Measurements from ENCODE around the gene PDCL3. TPM values are rescaled to one million over a fixed set of nuclear protein-coding genes. Genes with fewer than 3 reads are reported as not detected.

Gene PDCL3
- total and polyA plus RNA-seq, 8 donors = 7.2 to 32.2 (median 21.3) TPM; not detected in 1

DNA sequence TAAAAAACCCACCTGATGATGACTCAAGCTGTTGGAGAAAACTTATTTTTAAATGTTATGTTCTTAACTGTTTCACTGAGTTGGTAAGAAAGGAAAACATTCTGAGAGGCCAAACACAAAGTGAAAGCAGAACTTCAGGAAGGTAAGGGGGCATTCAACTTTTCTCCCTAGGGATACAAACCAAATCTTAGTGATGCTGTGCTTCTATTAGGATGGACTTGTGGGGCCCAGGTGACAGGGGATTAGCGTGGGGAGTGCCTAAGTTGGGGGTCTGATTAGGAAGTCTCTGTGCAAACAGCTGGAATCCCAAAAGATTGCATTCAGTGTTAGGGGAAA lies 18.5 kb downstream of the PDCL3 start:
- peaks cover 0 to 17% (median 11%) of the 10 kb centered on the region in 4 donors for H3K36me3 ChIP-seq
- DNase-seq = no peak
- no peaks in the 10 kb centered on the region for H3K4me1 ChIP-seq
- WGBS, 5 donors = 60 to 91% (median 80%) methylated on average over 1 of the region's 1 CpG
- no peaks in the 10 kb centered on the region for H3K27me3 ChIP-seq
- no peaks in the 10 kb centered on the region for H3K9me3 ChIP-seq
- peak overlapping the region; percentile 1 to 68 (median 58) for H3K27ac ChIP-seq
- TF ChIP-seq POLR2AphosphoS5 (IDR thresholded peaks at IDR 0.05) = no peak
- no peak for TF ChIP-seq EP300 (IDR thresholded peaks at IDR 0.05)
- intact Hi-C loops (cut with DNase I; ENCODE audit: low total_unique reads) = no loop called here
- H3K4me3 ChIP-seq = no peak overlapping the region

DNA sequence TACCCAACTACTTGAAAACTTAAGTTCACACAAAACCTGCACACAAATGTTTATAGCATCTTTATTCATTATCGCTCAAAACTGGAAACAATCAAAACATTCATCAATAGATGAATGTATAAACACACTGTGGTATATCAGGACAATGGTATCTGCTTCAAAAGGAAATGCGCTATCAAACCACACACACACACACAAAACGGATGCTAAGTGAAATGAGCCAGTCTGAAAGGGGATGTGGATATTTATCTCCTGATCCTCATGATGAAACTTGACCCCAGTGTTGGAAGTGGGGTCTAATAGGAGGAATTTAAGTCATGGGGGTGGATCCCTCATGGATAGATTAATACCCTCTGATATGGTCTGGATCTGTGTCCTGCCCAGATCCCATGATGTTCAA lies 22.0 kb downstream of the PDCL3 start:
- no peaks in the 10 kb centered on the region for H3K27me3 ChIP-seq
- WGBS, 5 donors = 41 to 69% (median 64%) methylated on average over 3 of the region's 3 CpGs
- intact Hi-C loops (cut with DNase I; ENCODE audit: low total_unique reads) = no loop called here
- TF ChIP-seq, protein P1, sequence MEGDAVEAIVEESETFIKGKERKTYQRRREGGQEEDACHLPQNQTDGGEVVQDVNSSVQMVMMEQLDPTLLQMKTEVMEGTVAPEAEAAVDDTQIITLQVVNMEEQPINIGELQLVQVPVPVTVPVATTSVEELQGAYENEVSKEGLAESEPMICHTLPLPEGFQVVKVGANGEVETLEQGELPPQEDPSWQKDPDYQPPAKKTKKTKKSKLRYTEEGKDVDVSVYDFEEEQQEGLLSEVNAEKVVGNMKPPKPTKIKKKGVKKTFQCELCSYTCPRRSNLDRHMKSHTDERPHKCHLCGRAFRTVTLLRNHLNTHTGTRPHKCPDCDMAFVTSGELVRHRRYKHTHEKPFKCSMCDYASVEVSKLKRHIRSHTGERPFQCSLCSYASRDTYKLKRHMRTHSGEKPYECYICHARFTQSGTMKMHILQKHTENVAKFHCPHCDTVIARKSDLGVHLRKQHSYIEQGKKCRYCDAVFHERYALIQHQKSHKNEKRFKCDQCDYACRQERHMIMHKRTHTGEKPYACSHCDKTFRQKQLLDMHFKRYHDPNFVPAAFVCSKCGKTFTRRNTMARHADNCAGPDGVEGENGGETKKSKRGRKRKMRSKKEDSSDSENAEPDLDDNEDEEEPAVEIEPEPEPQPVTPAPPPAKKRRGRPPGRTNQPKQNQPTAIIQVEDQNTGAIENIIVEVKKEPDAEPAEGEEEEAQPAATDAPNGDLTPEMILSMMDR (IDR thresholded peaks at IDR 0.05) = no peak
- no peak for TF ChIP-seq POLR2AphosphoS5 (IDR thresholded peaks at IDR 0.05)
- no peak for TF ChIP-seq POLR2A (IDR thresholded peaks at IDR 0.05)
- H3K4me1 ChIP-seq = no peaks in the 10 kb centered on the region
- H3K27ac ChIP-seq = no peak overlapping the region
- H3K36me3 ChIP-seq = no peaks in the 10 kb centered on the region
- H3K4me3 ChIP-seq = no peak overlapping the region
- no peaks in the 10 kb centered on the region for H3K9me3 ChIP-seq
- DNase-seq = no peak

DNA sequence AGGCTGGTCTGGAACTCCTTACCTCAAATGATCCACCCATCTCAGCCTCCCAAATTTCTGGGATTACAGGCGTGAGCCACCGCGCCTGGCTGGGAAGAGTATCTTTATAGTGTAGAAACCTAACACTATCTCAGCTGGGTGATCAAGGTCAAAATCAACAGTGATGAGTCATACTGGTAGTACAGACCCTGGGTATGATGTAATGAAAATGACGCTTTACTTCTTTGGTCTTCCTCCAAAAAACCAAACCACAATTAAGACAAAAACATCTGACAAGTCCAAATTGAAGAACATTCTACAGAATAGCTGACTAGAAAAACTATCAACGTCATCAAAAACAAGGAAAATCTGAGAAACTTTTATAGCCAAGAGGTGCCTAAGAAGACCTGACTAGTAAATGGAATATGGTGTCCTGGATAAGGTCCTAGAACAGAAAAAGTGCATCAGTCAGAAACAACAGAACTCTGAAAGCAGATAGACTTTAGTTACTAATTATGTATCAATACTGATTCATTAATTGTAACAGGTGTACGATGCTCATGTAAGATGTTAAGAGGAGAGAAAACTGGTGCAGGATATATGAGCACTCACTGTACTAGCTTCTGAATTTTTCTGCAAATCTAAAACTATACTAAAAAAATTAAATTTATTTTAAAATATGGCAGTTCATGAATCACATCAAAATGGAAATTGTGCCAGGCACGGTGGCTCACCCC lies 25.4 kb downstream of the PDCL3 start:
- WGBS, 5 donors = 66 to 84% (median 72%) methylated on average over 7 of the region's 7 CpGs
- DNase-seq = no peak
- no peaks in the 10 kb centered on the region for H3K36me3 ChIP-seq
- no peak overlapping the region for H3K27ac ChIP-seq
- no peak overlapping the region for H3K4me3 ChIP-seq
- intact Hi-C loops (cut with DNase I; ENCODE audit: low total_unique reads) = no loop called here
- no peaks in the 10 kb centered on the region for H3K27me3 ChIP-seq
- H3K4me1 ChIP-seq = no peaks in the 10 kb centered on the region
- H3K9me3 ChIP-seq = no peaks in the 10 kb centered on the region
- no peak for TF ChIP-seq EP300 (IDR thresholded peaks at IDR 0.05)

DNA sequence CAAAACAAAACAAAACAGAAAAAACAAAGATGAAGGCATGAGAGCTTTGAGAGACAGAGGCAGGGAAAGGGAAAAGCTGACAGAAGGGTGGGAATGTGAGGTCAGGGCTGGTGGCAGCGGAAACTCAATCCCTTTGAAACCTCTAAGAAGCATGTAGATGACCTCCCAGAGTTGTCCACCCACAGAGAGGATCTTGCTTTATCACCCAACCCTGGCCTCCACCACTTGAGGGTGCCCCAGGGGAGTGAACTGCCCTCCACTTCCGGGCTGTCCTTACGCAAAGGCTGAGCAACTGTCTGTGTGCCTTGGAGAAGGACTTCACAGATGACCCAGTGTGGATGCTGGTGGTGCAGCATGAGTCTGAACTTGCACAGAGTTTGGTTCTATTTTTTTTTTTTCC lies 26.7 kb downstream of the PDCL3 start:
- 41 to 80% (median 71%) methylated on average over 3 of the region's 3 CpGs for WGBS, 5 donors
- H3K27ac ChIP-seq = no peak overlapping the region
- H3K36me3 ChIP-seq = no peaks in the 10 kb centered on the region
- H3K27me3 ChIP-seq = no peaks in the 10 kb centered on the region
- H3K4me1 ChIP-seq = no peaks in the 10 kb centered on the region
- DNase-seq = no peak
- H3K9me3 ChIP-seq = no peaks in the 10 kb centered on the region
- no peak overlapping the region for H3K4me3 ChIP-seq
- intact Hi-C loops (cut with DNase I; ENCODE audit: low total_unique reads) = no loop called here
- no peak for TF ChIP-seq EP300 (IDR thresholded peaks at IDR 0.05)
- TF ChIP-seq POLR2AphosphoS5 (IDR thresholded peaks at IDR 0.05) = no peak
- no peak for TF ChIP-seq POLR2A (IDR thresholded peaks at IDR 0.05)
- TF ChIP-seq, protein P1 (IDR thresholded peaks at IDR 0.05) = no peak

DNA sequence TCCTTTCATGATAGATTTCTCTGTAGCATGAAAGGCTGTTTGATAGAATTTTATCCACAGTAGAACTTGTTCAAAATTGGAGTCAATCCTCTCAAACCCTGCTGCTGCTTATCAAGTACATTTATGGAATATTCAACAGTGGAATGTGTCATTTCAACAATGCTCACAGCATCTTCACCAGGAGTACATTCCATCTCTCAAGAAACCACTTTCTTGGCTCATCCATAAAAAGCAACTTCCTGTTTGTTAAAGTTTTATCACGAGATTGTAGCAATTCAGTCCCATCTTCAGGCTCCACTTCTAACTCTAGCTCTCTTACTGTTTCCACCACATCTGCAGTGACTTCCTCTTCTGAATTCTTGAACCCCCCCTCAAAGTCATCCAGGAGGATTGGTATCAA lies 29.4 kb downstream of the PDCL3 start:
- intact Hi-C loops (cut with DNase I; ENCODE audit: low total_unique reads) = no loop called here
- TF ChIP-seq POLR2A (IDR thresholded peaks at IDR 0.05) = no peak
- no peak for TF ChIP-seq POLR2AphosphoS5 (IDR thresholded peaks at IDR 0.05)
- TF ChIP-seq, protein P1 (IDR thresholded peaks at IDR 0.05) = no peak
- no peak for TF ChIP-seq EP300 (IDR thresholded peaks at IDR 0.05)

More for the DNA sequence above, 29.4 kb downstream of the PDCL3 start:
- H3K4me3 ChIP-seq = no peak overlapping the region
- H3K9me3 ChIP-seq = no peaks in the 10 kb centered on the region
- no peaks in the 10 kb centered on the region for H3K27me3 ChIP-seq
- 28 to 56% (median 40%) methylated on average over 1 of the region's 1 CpG for WGBS, 5 donors
- H3K36me3 ChIP-seq = no peaks in the 10 kb centered on the region
- H3K4me1 ChIP-seq = no peaks in the 10 kb centered on the region
- DNase-seq = no peak
- H3K27ac ChIP-seq = no peak overlapping the region
